Body of pancreas (tissue), 4 donors: ENCODE results near the gene TPST1.

ENCODE experiments used
- CTCF ChIP-seq, 7 experiments: fragments of 450-650 bp in 4 of 7; fragments of 200-600 bp in 3 of 7; sonication (generic) in 3 of 7; IDR thresholded peaks; one replicate each; pipeline ENCODE4 v1.5.1; 2016 to 2019; ENCODE audit warnings: antibody characterized with exemption in 7 of 7
- POLR2A ChIP-seq, 3 donors: fragments of 450-650 bp; IDR thresholded peaks; one replicate each; pipeline ENCODE4 v1.6.1; 2016; ENCODE audit warnings: antibody characterized with exemption in 3 of 3, mild to moderate bottlenecking in 2 of 3

GRCh38 chr7:66359656-66360211 lies 154.6 kb downstream of the TPST1 start:
- TF ChIP-seq CTCF (IDR thresholded peaks at IDR 0.05) (no peak), POLR2A (IDR thresholded peaks at IDR 0.05) (no peak)
